ENCODE measurements around the gene BICDL1.

GRCh38 chr12:119996417-119996816 lies 7.4 kb downstream of the BICDL1 start:
- TF ChIP-seq EZH2 (IDR thresholded peaks at IDR 0.05; ENCODE audit: insufficient read depth, poor library complexity, severe bottlenecking) (no peak), EZH2phosphoT487 (IDR thresholded peaks at IDR 0.05; ENCODE audit: insufficient read depth, low read depth) (no peak)

All from GM23248 (cell line).